Stimulated activated CD8-positive, alpha-beta memory T cell treated with anti-CD3 and anti-CD28 coated beads, Interleukin-15, amount 100 ng/mL, for 24 hours (primary cell): ENCODE results near the gene CUX1.

Experiments
- DNase-seq: peaks from one replicate; pipeline ENCODE4 v3.0.0-alpha.2; 2020; ENCODE audit warnings: low read depth

Gene CUX1

GRCh38 chr7:101937717-101938514 lies 120.5 kb downstream of the CUX1 start:
- DNase-seq = no peak

GRCh38 chr7:101939136-101939695 lies 121.8 kb downstream of the CUX1 start:
- no peak for DNase-seq

DNA sequence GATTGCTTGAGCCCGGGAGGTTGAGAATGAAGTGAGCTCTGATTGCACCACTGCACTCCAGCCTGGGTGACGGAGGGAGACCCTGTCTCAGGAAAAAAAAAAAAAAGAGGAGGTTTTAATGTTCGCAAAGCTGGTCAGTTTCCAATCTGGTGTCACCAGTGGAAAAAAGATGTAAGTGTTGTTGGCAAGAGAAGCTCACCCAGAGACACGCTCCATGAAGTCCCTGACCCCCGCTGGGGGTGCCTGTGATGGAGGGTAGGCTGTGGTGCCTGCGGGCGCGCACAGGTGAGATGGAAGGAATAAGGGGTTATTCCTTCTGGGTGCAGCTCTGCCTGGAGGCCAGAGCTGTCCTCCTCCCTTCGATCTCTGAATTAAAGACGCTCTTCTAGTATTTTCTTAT lies 122.7 kb downstream of the CUX1 start:
- no peak for DNase-seq

- DNase-seq = no peak
These were observed 123.4 kb downstream of the CUX1 start for GRCh38 chr7:101940830-101941229.

DNA sequence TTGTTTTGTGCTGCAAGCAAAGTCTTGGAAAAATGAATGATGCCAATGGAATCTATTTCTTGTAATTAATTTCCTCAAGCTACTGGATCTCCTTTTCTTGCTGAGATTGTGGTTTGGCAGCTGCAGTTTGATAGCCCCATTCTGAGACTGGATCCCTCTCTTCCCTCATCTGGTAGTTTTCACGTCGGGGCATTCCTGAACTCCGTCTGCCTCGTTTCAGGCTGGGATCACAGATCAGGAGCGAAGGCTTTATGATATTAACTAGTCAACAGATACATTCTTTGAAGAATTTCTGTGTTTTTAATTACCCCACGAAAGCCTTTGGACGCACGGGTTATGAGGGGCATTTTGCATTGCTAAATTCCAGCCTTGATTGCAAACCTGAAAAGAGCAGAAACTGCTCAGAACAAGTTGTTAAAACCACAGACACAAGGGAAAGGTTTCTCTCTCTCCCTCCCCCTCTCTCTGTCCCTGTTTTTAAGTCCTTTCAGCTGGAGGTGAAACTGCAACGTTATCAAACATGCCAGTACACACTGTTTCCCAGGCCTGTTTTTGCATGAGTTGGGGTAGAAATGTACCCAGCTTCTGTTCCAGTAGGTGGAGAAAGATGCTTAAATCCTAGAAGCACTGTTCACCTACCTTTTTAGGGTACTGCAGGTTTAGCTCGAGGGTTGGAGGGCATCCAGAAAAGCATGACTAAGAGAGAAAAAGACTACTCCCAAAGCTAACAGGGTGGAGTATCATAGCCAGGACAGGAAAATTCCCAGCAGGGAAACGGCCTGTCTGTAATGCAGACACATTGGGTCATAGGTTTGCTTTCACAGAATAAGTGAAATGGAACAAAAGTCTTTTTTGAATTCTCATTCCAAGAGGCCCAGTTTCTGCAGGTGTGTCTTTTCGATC lies 124.3 kb downstream of the CUX1 start:
- no peak for DNase-seq

- no peak for DNase-seq
These were observed 125.3 kb downstream of the CUX1 start for GRCh38 chr7:101942603-101943210.

- DNase-seq = no peak
These were observed 125.9 kb downstream of the CUX1 start for GRCh38 chr7:101943306-101943705.

DNA sequence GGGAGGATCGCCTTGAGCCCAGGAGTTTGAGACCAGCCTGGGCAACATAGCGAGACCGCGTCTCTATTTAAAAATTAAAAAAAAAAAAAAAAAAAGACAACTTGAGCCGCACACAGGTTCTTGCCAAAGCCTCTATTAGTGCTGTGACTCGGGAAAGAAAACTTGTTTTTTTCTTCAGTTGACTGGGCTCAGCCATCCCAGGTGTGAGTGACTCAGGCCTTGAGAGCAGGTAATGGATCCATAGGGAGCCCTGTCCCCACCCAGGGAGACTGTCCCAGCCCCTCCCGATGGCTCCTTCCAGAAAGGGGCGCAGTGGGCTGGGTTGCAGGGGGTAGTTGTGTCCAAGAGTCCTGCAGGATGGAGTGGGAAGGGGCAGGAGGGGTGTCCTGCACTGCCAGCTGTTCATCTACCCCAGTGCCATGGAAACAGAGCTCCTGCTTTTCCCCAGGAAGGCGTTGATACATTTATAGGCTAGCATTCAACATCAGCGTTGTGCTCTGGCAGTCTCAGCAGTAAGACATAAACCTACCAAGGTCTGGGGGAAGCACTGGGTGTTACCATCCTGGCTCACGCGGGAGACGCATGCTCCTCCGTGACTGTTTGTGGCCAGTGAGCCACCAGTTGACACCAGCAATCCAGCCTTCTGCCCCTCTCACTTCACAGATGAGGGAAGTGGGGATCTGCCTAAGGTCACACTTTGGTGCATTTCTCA lies 126.6 kb downstream of the CUX1 start:
- DNase-seq = no peak

DNA sequence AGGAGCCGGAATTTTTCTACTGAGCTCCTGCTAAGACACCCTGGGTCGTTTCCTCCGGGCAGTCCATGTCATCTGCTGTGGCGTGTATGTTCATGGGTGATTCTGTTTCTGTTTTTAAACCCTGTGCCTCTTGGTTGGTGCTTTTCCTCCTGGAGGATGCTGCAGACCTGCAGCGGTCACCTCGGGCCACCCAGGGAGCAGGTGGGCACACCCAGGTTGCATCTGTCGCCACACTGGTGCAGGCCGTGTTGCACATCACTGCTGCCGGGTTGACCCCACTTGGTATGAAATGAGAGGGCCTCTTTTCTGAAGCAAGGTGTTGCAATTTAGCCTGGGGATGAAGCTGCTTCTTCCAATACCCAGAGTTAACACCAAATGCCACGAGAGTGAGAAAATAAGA lies 127.2 kb downstream of the CUX1 start:
- no peak for DNase-seq

DNA sequence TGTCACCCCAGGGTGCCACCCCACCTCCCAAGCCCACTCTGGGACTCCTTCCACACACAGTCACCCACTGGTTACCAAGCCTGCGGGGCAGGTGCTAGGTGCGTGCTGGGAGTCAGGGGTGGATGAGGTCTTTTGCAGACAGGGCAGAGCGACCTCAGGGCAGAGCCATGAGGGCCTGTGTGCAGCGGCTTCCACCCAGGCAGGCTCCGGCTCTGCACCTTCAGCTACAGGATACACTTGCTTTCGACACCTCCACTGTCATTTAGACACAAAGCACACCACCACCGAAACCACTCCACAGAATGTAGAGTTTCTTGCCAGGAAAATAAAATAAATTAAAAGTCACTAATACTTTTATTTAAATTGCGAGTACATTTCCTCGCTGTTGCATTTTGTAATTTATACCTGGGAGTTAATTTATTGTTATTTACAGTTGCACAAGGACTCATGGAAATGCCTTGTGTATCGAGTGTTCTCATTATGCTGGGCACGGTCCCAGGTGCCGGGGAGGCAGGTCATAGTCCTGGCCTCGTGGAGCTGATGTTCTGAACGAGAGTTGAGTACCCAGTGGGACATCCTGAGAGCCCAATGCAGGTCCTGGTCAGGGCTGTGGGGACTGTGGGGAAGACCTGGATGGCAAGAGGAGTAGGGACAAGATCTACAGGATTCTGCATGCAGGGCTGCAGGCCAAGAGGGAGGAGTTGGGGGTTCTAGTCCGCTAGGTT lies 127.8 kb downstream of the CUX1 start:
- DNase-seq = no peak

- DNase-seq = no peak
These were observed 130.5 kb downstream of the CUX1 start for GRCh38 chr7:101947899-101948298.

DNA sequence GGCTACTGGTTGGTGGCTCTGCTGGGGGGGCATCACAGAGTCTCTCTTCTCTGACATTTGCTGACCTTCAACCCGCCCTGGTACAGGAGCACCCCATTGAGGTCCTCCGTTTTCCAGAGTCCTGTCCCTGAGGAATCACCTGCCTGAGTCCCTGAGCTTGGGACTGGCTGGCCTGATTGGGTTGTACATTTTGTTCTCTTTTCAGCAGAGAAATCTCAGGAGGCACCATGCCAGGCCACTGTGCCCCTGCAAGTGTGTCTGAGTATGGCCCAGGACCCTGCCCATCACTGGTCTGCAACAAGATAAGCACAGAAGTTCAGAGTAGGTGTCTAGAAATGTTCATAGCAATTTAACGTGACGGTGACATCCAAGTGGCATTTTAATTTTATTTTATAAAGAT lies 131.2 kb downstream of the CUX1 start:
- DNase-seq = no peak

GRCh38 chr7:101950450-101951119 lies 133.2 kb downstream of the CUX1 start:
- DNase-seq = no peak

- no peak for DNase-seq
These were observed 134.3 kb downstream of the CUX1 start for GRCh38 chr7:101951757-101952156.

GRCh38 chr7:101952355-101953247 lies 135.2 kb downstream of the CUX1 start:
- DNase-seq = no peak

DNA sequence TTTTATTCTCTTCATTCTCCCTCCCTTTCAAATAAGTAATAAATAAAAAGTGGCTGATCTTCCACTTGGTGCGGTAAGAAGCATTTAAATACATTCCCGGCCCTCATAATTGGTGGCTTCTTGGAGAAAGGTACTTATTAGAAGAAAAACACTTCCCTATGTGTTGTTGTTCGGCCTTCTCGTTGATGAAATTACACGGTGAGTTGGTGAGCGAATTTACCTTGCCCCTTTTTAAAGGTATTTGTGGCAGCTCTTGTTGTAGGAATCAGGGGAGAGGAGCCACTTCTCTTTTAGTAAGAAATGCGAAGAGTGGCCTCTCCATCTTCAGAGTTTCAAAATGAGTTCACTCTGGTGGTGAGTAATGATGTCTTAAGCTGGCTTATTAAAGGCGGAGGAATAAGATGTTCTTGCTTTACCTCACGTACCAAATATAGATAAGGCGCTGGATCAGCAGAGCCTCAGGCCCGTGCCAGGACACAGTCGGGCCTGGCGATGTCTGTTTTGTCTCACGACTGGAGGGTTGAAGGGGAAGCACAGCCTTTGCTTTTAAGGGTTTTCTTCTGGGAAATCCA lies 135.9 kb downstream of the CUX1 start:
- no peak for DNase-seq

GRCh38 chr7:101954499-101954898 lies 137.1 kb downstream of the CUX1 start:
- DNase-seq = no peak

GRCh38 chr7:101956130-101956529 lies 138.7 kb downstream of the CUX1 start:
- no peak for DNase-seq
